Endothelial cell of umbilical vein (primary cell): ENCODE results near the gene PLXNA4. TPM values are rescaled to one million over a fixed set of nuclear protein-coding genes. Genes with fewer than 3 reads are reported as not detected.

ENCODE experiments used
- BruUV-seq: library from RNA; stranded (reverse); fragments of 400-500 nt; replicated peaks from 2 replicates; lab custom pipeline; 2021; lab: Mats Ljungman, UMichigan
- CTCF ChIA-PET: fragments of 300-600, 350-600 bp; sonication (Branson Sonifier 250); formaldehyde crosslinking; loops from one replicate; lab custom pipeline; 2021; ENCODE audit warnings: antibody characterized with exemption, inconsistent platforms; lab: Charles Lee
- POLR2A ChIA-PET: fragments of 300-600, 350-600 bp; sonication (Branson Sonifier 250); formaldehyde crosslinking; loops from one replicate; lab custom pipeline; 2021; ENCODE audit warnings: antibody characterized with exemption, inconsistent platforms; lab: Charles Lee
- DNase-seq: peaks from one replicate; pipeline ENCODE4 v3.0.0-alpha.2; 2011; ENCODE audit warnings: low read depth, low spot score
- FAIRE-seq: peaks from 2 replicates; lab custom pipeline; 2011; peaks lifted over from hg19 to GRCh38; lab: Jason Lieb, UNC
- H2AFZ ChIP-seq: 2 replicates; pipeline ENCODE4 v1.6.0; 2012; ENCODE audit warnings: low read depth, low read length, control low read depth, inconsistent platforms
- H3K27ac ChIP-seq: 2 replicates; pipeline ENCODE4 v1.5.1; 2011; ENCODE audit warnings: low read depth, mild to moderate bottlenecking, control low read depth, low read length, moderate library complexity; ENCODE audit not compliant: insufficient read depth
- H3K27me3 ChIP-seq, 2 experiments: 2 replicates each; pipeline versions ENCODE4 v1.6.0 to v1.6.1; 2011; ENCODE audit warnings: low read length in 2 of 2, mixed read lengths in 1 of 2; ENCODE audit not compliant: control insufficient read depth in 2 of 2, insufficient read depth in 2 of 2
- H3K36me3 ChIP-seq, 2 experiments: 2 replicates in 1 of 2; 3 replicates in 1 of 2; pipeline ENCODE4 v1.5.1; 2011; ENCODE audit warnings: low read length in 2 of 2, mild to moderate bottlenecking in 1 of 2, moderate library complexity in 1 of 2; ENCODE audit not compliant: control insufficient read depth in 2 of 2, insufficient read depth in 2 of 2; ENCODE audit errors: extremely low read depth in 1 of 2
- H3K4me1 ChIP-seq: 3 replicates; pipeline ENCODE4 v1.5.1; 2011; ENCODE audit warnings: mild to moderate bottlenecking, low read length; ENCODE audit not compliant: control insufficient read depth, insufficient read depth; ENCODE audit errors: extremely low read depth
- H3K4me2 ChIP-seq: 2 replicates; pipeline ENCODE4 v1.6.1; 2011; ENCODE audit warnings: low read length, control low read depth, mixed read lengths; ENCODE audit not compliant: insufficient read depth
- H3K4me3 ChIP-seq, 3 experiments: fragments of 200-600 bp in 1 of 3; sonication (generic), shearing (Covaris generic) in 1 of 3; replicated peaks in 1 of 3; 2 replicates each; pipeline ENCODE4 v1.5.1; 2011 to 2016; ENCODE audit warnings: control low read depth in 3 of 3, low read length in 3 of 3, mild to moderate bottlenecking in 2 of 3, inconsistent platforms in 1 of 3, low read depth in 1 of 3, moderate library complexity in 1 of 3; ENCODE audit not compliant: insufficient read depth in 1 of 3
- H3K79me2 ChIP-seq: 2 replicates; pipeline ENCODE4 v1.6.0; 2012; ENCODE audit warnings: low read length, inconsistent platforms; ENCODE audit not compliant: control insufficient read depth, insufficient read depth
- H3K9ac ChIP-seq: replicated peaks from 2 replicates; pipeline ENCODE3; 2011; ENCODE audit warnings: low read length, control low read depth; ENCODE audit not compliant: insufficient read depth; ENCODE audit errors: extremely low read depth
- H3K9me1 ChIP-seq: replicated peaks from 3 replicates; pipeline ENCODE4 v1.6.0; 2011; ENCODE audit warnings: mild to moderate bottlenecking, low read length; ENCODE audit not compliant: control insufficient read depth, insufficient read depth; ENCODE audit errors: extremely low read depth
- H3K9me3 ChIP-seq: replicated peaks from 2 replicates; pipeline ENCODE4 v1.5.1; 2012; ENCODE audit warnings: low read length, inconsistent platforms; ENCODE audit not compliant: control insufficient read depth, insufficient read depth
- H4K20me1 ChIP-seq: replicated peaks from 2 replicates; pipeline ENCODE3; 2011; ENCODE audit warnings: mild to moderate bottlenecking, low read length; ENCODE audit not compliant: control insufficient read depth, insufficient read depth; ENCODE audit errors: extremely low read depth
- EZH2 ChIP-seq: IDR thresholded peaks from 2 replicates; pipeline ENCODE4 v1.6.1; 2012; ENCODE audit warnings: borderline replicate concordance, low read depth, mild to moderate bottlenecking, moderate library complexity, low read length, inconsistent platforms; ENCODE audit not compliant: severe bottlenecking
- FOS ChIP-seq: IDR thresholded peaks from 2 replicates; pipeline ENCODE4 v1.6.1; 2011; ENCODE audit warnings: mild to moderate bottlenecking, low read length, moderate library complexity, borderline replicate concordance; ENCODE audit not compliant: insufficient read depth
- GATA2 ChIP-seq: IDR thresholded peaks from 2 replicates; pipeline ENCODE4 v1.7.0; 2011; ENCODE audit warnings: low read depth, mild to moderate bottlenecking, moderate library complexity, mixed read lengths, low read length; ENCODE audit not compliant: insufficient read length, insufficient read depth
- JUN ChIP-seq: IDR thresholded peaks from 2 replicates; pipeline ENCODE4 v1.6.1; 2011; ENCODE audit warnings: borderline replicate concordance, low read depth; ENCODE audit not compliant: insufficient read length, insufficient read depth
- MAX ChIP-seq: IDR thresholded peaks from 2 replicates; pipeline ENCODE4 v1.6.1; 2011; ENCODE audit not compliant: insufficient read depth, insufficient read length
- MYC ChIP-seq: IDR thresholded peaks from one replicate; pipeline ENCODE4 v1.6.1; 2011; ENCODE audit warnings: mild to moderate bottlenecking, low read depth, low read length
- POLR2A ChIP-seq: IDR thresholded peaks from 2 replicates; pipeline ENCODE4 v1.6.1; 2012; ENCODE audit warnings: low read depth, mild to moderate bottlenecking, control low read depth, low read length
- POLR2AphosphoS5 ChIP-seq: IDR thresholded peaks from 2 replicates; pipeline ENCODE4 v1.6.1; 2012; ENCODE audit warnings: low read depth, mild to moderate bottlenecking, control low read depth, low read length, moderate library complexity; ENCODE audit not compliant: insufficient read depth
- dilution Hi-C: fragments of 300-500 bp; cut with MboI; formaldehyde crosslinking; loops from one replicate; pipeline ENCODE4 v1.15.0; 2019; ENCODE audit warnings: low sequenced_read_pairs; ENCODE audit not compliant: extremely low pct_ligation_motif_present
- intact Hi-C: fragments of 100-400 bp; cut with micrococcal nuclease; formaldehyde crosslinking; loops from one replicate; pipeline ENCODE4 v1.10.0; 2022
- polyA plus RNA-seq, 4 experiments: library from polyadenylated mRNA; depleted of rRNA in 3 of 4; stranded (reverse) in 3 of 4; unstranded in 1 of 4; fragments of >200 nt; gene quantifications; 2 replicates each; pipeline versions ENCODE4 v1.2.1 to v1.2.3, GENCODE V29; 2011 to 2012; ENCODE audit warnings: missing spikeins in 1 of 4
- total RNA-seq: library from RNA; stranded (reverse); gene quantifications from 2 replicates; pipeline ENCODE4 v1.2.3, GENCODE V29; 2021
- TF ChIP-seq, protein P1 (sequence below), 2 donors: IDR thresholded peaks; 1 replicate in 1 of 2; 2 replicates in 1 of 2; pipeline ENCODE4 v1.5.1; 2011; ENCODE audit warnings: low read length in 2 of 2, mild to moderate bottlenecking in 2 of 2, moderate library complexity in 2 of 2, control low read depth in 1 of 2, inconsistent platforms in 1 of 2, low read depth in 1 of 2; ENCODE audit not compliant: insufficient read depth in 1 of 2; ENCODE audit errors: extremely low read depth in 1 of 2

Gene PLXNA4
- total and polyA plus RNA-seq, 2 donors (not counting 3 experiments of a cell fraction or from before 2014, with no cell fraction given): 12.1 to 20.4 TPM

DNA sequence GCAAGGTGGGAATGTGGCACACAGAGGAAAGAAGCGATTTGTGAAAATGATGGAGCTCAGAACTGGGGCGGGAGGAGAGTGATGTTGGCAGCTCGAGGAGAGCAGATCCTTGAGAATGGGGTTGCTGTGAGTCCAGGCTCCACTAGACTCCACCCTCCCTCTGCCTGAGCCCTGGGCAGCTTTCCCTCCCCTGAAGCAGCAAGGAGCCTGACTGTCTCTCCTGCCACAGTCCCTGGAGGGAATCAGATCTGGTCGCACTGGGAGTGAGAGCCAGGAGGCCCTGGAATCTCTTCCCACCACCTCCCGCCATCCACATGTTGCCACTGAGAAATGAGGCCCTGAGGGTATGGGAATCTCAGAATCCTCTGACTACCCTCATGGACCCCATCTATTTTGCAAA is 362.7 kb downstream of the PLXNA4 start:
- FAIRE-seq: no peak
- peaks cover 0 to 13% of the 10 kb centered on the region in 2 experiments for H3K36me3 ChIP-seq
- H4K20me1 ChIP-seq: no peaks in the 10 kb centered on the region
- no peaks in the 10 kb centered on the region for H3K9me3 ChIP-seq
- TF ChIP-seq MAX: no peak
- TF ChIP-seq, protein P1, sequence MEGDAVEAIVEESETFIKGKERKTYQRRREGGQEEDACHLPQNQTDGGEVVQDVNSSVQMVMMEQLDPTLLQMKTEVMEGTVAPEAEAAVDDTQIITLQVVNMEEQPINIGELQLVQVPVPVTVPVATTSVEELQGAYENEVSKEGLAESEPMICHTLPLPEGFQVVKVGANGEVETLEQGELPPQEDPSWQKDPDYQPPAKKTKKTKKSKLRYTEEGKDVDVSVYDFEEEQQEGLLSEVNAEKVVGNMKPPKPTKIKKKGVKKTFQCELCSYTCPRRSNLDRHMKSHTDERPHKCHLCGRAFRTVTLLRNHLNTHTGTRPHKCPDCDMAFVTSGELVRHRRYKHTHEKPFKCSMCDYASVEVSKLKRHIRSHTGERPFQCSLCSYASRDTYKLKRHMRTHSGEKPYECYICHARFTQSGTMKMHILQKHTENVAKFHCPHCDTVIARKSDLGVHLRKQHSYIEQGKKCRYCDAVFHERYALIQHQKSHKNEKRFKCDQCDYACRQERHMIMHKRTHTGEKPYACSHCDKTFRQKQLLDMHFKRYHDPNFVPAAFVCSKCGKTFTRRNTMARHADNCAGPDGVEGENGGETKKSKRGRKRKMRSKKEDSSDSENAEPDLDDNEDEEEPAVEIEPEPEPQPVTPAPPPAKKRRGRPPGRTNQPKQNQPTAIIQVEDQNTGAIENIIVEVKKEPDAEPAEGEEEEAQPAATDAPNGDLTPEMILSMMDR (IDR thresholded peaks at IDR 0.05; ENCODE audit: extremely low read depth in 1 of 2, insufficient read depth in 1 of 2, low read depth in 1 of 2, low read length in 2 of 2): no peak
- no peak for TF ChIP-seq EZH2
- TF ChIP-seq MYC: no peak
- no peak for TF ChIP-seq FOS
- TF ChIP-seq POLR2AphosphoS5: no peak
- no peak for TF ChIP-seq GATA2
- TF ChIP-seq JUN: no peak
- TF ChIP-seq POLR2A: no peak
- intact Hi-C loops (no loop called here), dilution Hi-C loops (no loop called here)
- H3K9me1 ChIP-seq: no peaks in the 10 kb centered on the region
- H2AFZ ChIP-seq: no peak overlapping the region
- no peaks in the 10 kb centered on the region for H3K79me2 ChIP-seq
- H3K4me2 ChIP-seq: no peak overlapping the region
- no peak for DNase-seq
- ChIA-PET POLR2A (no interaction called here), CTCF (no interaction called here)
- H3K4me1 ChIP-seq: no peaks in the 10 kb centered on the region
- no TSS peak for BruUV-seq
- H3K9ac ChIP-seq: no peak overlapping the region
- H3K4me3 ChIP-seq: no peak overlapping the region
- no peak overlapping the region for H3K27ac ChIP-seq
- no peaks in the 10 kb centered on the region for H3K27me3 ChIP-seq
